MM.1S (cell line): Measurements from ENCODE around the gene ERC2.

Experiments
- EZH2 ChIP-seq: fragments of 300-600 bp; sonication (generic); optimal IDR thresholded peaks from 2 replicates; pipeline ENCODE3; 2017; ENCODE audit warnings: low read depth, mild to moderate bottlenecking, antibody characterized with exemption, low read length, mixed read lengths
- EZH2phosphoT487 ChIP-seq: fragments of 300-600 bp; sonication (generic); IDR thresholded peaks from 2 replicates; pipeline ENCODE4 v1.6.1; 2018; ENCODE audit warnings: antibody characterized with exemption, low read length
- TF ChIP-seq, protein P1 (sequence below): fragments of 300-600 bp; sonication (generic); IDR thresholded peaks from 2 replicates; pipeline ENCODE4 v1.5.1; 2016; ENCODE audit warnings: antibody characterized with exemption, low read length, mixed read lengths

- TF ChIP-seq, protein P1, sequence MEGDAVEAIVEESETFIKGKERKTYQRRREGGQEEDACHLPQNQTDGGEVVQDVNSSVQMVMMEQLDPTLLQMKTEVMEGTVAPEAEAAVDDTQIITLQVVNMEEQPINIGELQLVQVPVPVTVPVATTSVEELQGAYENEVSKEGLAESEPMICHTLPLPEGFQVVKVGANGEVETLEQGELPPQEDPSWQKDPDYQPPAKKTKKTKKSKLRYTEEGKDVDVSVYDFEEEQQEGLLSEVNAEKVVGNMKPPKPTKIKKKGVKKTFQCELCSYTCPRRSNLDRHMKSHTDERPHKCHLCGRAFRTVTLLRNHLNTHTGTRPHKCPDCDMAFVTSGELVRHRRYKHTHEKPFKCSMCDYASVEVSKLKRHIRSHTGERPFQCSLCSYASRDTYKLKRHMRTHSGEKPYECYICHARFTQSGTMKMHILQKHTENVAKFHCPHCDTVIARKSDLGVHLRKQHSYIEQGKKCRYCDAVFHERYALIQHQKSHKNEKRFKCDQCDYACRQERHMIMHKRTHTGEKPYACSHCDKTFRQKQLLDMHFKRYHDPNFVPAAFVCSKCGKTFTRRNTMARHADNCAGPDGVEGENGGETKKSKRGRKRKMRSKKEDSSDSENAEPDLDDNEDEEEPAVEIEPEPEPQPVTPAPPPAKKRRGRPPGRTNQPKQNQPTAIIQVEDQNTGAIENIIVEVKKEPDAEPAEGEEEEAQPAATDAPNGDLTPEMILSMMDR = no peak
- TF ChIP-seq EZH2 = no peak
- no peak for TF ChIP-seq EZH2phosphoT487
Observed at GRCh38 chr3:55978953-55979352, 489.3 kb downstream of the ERC2 start.
